Caco-2 (cell line): ENCODE results near the gene HNRNPA0. TPM values are rescaled to one million over a fixed set of nuclear protein-coding genes. Genes with fewer than 3 reads are reported as not detected.

Source experiments
- BruUV-seq: library from RNA; stranded (reverse); fragments of 400-500 nt; replicated peaks from 2 replicates; lab custom pipeline; 2021; lab: Mats Ljungman, UMichigan
- CTCF ChIA-PET: fragments of 300-600 bp; sonication (Branson Sonifier 250); formaldehyde crosslinking; loops from one replicate; lab custom pipeline; 2022; ENCODE audit warnings: antibody characterized with exemption; lab: Charles Lee
- POLR2A ChIA-PET: fragments of 300-600 bp; sonication (Branson Sonifier 250); formaldehyde crosslinking; loops from one replicate; lab custom pipeline; 2022; ENCODE audit warnings: antibody characterized with exemption; lab: Charles Lee
- DNase-seq, 2 experiments: peaks; one replicate each; pipeline versions ENCODE4 v3.0.0 to v3.0.0-alpha.2; 2020 to 2022
- H3K27me3 ChIP-seq: replicated peaks from 2 replicates; pipeline ENCODE4 v1.6.0; 2011; ENCODE audit warnings: low read length; ENCODE audit not compliant: control insufficient read depth, insufficient read depth
- H3K36me3 ChIP-seq: 2 replicates; pipeline ENCODE4 v1.5.1; 2011; ENCODE audit warnings: low read length; ENCODE audit not compliant: control insufficient read depth, insufficient read depth
- H3K4me1 ChIP-seq: fragments of 250-450 bp; sonication (Bioruptor Pico); 2 replicates; pipeline ENCODE4 v1.5.1; 2020; ENCODE audit warnings: mild to moderate bottlenecking
- H3K4me3 ChIP-seq: 2 replicates; pipeline ENCODE4 v1.5.1; 2011; ENCODE audit warnings: low read depth, mild to moderate bottlenecking, control low read depth, low read length
- H3K9me3 ChIP-seq: fragments of 250-450 bp; sonication (Bioruptor Pico); 2 replicates; pipeline ENCODE4 v1.5.1; 2020; ENCODE audit warnings: mild to moderate bottlenecking, moderate library complexity
- H3K27ac Mint-ChIP-seq: one replicate; pipeline ENCODE4 v1.8.0; 2022; ENCODE audit warnings: mixed read lengths; ENCODE audit not compliant: unreplicated experiment
- H3K27me3 Mint-ChIP-seq: one replicate; pipeline ENCODE4 v1.8.0; 2022; ENCODE audit warnings: mixed read lengths; ENCODE audit not compliant: insufficient read depth, unreplicated experiment
- H3K36me3 Mint-ChIP-seq: one replicate; pipeline ENCODE4 v1.8.0; 2022; ENCODE audit warnings: mild to moderate bottlenecking, mixed read lengths; ENCODE audit not compliant: insufficient read depth, unreplicated experiment
- H3K4me1 Mint-ChIP-seq: one replicate; pipeline ENCODE4 v1.8.0; 2022; ENCODE audit warnings: low read depth, mixed read lengths; ENCODE audit not compliant: unreplicated experiment
- H3K4me3 Mint-ChIP-seq: one replicate; pipeline ENCODE4 v1.8.0; 2022; ENCODE audit warnings: mild to moderate bottlenecking, moderate library complexity, mixed read lengths; ENCODE audit not compliant: unreplicated experiment
- H3K9me3 Mint-ChIP-seq: one replicate; pipeline ENCODE4 v1.8.0; 2022; ENCODE audit warnings: mixed read lengths; ENCODE audit not compliant: unreplicated experiment
- CTCF ChIP-seq, 2 experiments: fragments of 200-600 bp in 1 of 2; IDR thresholded peaks; 1 replicate in 1 of 2; 2 replicates in 1 of 2; pipeline versions ENCODE4 v1.5.1 to v1.8.0; 2011 to 2022; ENCODE audit warnings: antibody characterized with exemption in 1 of 2, control low read depth in 1 of 2, inconsistent platforms in 1 of 2, low read depth in 1 of 2, low read length in 1 of 2, mild to moderate bottlenecking in 1 of 2, moderate library complexity in 1 of 2; ENCODE audit not compliant: insufficient read depth in 1 of 2, severe bottlenecking in 1 of 2, unreplicated experiment in 1 of 2
- intact Hi-C: fragments of 100-400 bp; cut with micrococcal nuclease; formaldehyde crosslinking; loops from one replicate; pipeline ENCODE4 v1.10.0; 2022; ENCODE audit not compliant: unreplicated experiment
- total RNA-seq: library from RNA; stranded (reverse); gene quantifications from 2 replicates; pipeline ENCODE4 v1.2.3, GENCODE V29; 2022

The HNRNPA0 gene
- total RNA-seq, 1 experiment from 2014 or later = 42.5 TPM

- peak; percentile 39 to 44 for DNase-seq
- H3K36me3 Mint-ChIP-seq = peaks cover 53% of the 10 kb centered on the region
- POLR2A ChIA-PET = interaction anchor here (0.5 to 0.7 kb wide), 2 partner anchors 17 to 1651 kb away, joined by 3 read pairs; partner anchors contain the start of genes KLHL3 and SPATA24
Measured at GRCh38 chr5:137752905-137753690, 1.1 kb downstream of the HNRNPA0 start.

GRCh38 chr5:137751869-137752491 lies 2.2 kb downstream of the HNRNPA0 start:
- Mint-ChIP-seq H3K4me1 (no peaks in the 10 kb centered on the region), H3K36me3 (peaks cover 53% of the 10 kb centered on the region), H3K4me3 (peak overlapping the region; percentile 97), H3K27me3 (no peaks in the 10 kb centered on the region), H3K9me3 (no peaks in the 10 kb centered on the region), H3K27ac (peak overlapping the region; percentile 34)
- intact Hi-C loops = loop anchor here (1.0 kb wide), 1 partner anchor 70 kb away; no protein-coding TSS in a partner anchor
- ChIA-PET POLR2A (interaction anchor here (0.7 kb wide), 4 partner anchors 71 to 122 kb away, joined by 5 to 10 read pairs (median 6); no protein-coding TSS in a partner anchor), CTCF (interaction anchor here (0.6 to 1.5 kb wide), 9 partner anchors 10 to 127 kb away, joined by 3 to 18 read pairs (median 4); no protein-coding TSS in a partner anchor)
- BruUV-seq = no TSS peak
- Histone ChIP-seq H3K27me3 (no peaks in the 10 kb centered on the region), H3K4me1 (peaks cover 20% of the 10 kb centered on the region), H3K4me3 (peak overlapping the region; percentile 91), H3K36me3 (0 out of 2 replicates have a peak, but pooled peaks cover 1% of the 10 kb centered on the region), H3K9me3 (no peaks in the 10 kb centered on the region)
- TF ChIP-seq CTCF (IDR thresholded peaks at IDR 0.05; ENCODE audit: insufficient read depth in 1 of 2, low read depth in 1 of 2, low read length in 1 of 2, severe bottlenecking in 1 of 2, unreplicated experiment in 1 of 2) = peak; percentile 79 to 82
- peak; percentile 52 to 56 for DNase-seq

More at GRCh38 chr5:137752905-137753690, 1.1 kb downstream of the HNRNPA0 start:
- peaks cover 20% of the 10 kb centered on the region for H3K4me1 ChIP-seq
- Mint-ChIP-seq H3K27me3 (no peaks in the 10 kb centered on the region), H3K4me1 (no peaks in the 10 kb centered on the region), H3K4me3 (peak overlapping the region; percentile 97), H3K27ac (peak overlapping the region; percentile 100), H3K9me3 (no peaks in the 10 kb centered on the region)
- no peaks in the 10 kb centered on the region for H3K9me3 ChIP-seq
- no peak for TF ChIP-seq CTCF (IDR thresholded peaks at IDR 0.05; ENCODE audit: insufficient read depth in 1 of 2, low read depth in 1 of 2, low read length in 1 of 2, severe bottlenecking in 1 of 2, unreplicated experiment in 1 of 2)
- H3K36me3 ChIP-seq = 0 out of 2 replicates have a peak, but pooled peaks cover 1% of the 10 kb centered on the region
- H3K4me3 ChIP-seq = peak overlapping the region; percentile 91
- BruUV-seq = TSS peak; percentile 16
- CTCF ChIA-PET = interaction anchor here (0.9 to 1.5 kb wide), 3 partner anchors 11 to 93 kb away, joined by 3 to 13 read pairs (median 5); no protein-coding TSS in a partner anchor
- intact Hi-C loops = loop anchor here (1.0 kb wide), 1 partner anchor 69 kb away; no protein-coding TSS in a partner anchor
- no peaks in the 10 kb centered on the region for H3K27me3 ChIP-seq

- no peak for TF ChIP-seq CTCF (IDR thresholded peaks at IDR 0.05; ENCODE audit: insufficient read depth in 1 of 2, low read depth in 1 of 2, low read length in 1 of 2, severe bottlenecking in 1 of 2, unreplicated experiment in 1 of 2)
- CTCF ChIA-PET = interaction anchor here (0.6 to 1.5 kb wide), 2 partner anchors 9 to 575 kb away, joined by 3 to 18 read pairs; no protein-coding TSS in a partner anchor
- no peak overlapping the region for H3K27ac Mint-ChIP-seq
Measured at GRCh38 chr5:137750436-137750835, 3.7 kb downstream of the HNRNPA0 start.

More at GRCh38 chr5:137750436-137750835, 3.7 kb downstream of the HNRNPA0 start:
- Mint-ChIP-seq H3K4me1 (no peaks in the 10 kb centered on the region), H3K4me3 (no peak overlapping the region), H3K9me3 (no peaks in the 10 kb centered on the region), H3K27me3 (no peaks in the 10 kb centered on the region), H3K36me3 (peaks cover 53% of the 10 kb centered on the region)
- intact Hi-C loops = no loop called here
- no peak for DNase-seq
- H3K4me3 ChIP-seq = no peak overlapping the region
- no TSS peak for BruUV-seq
- 0 out of 2 replicates have a peak, but pooled peaks cover 1% of the 10 kb centered on the region for H3K36me3 ChIP-seq
- H3K9me3 ChIP-seq = no peaks in the 10 kb centered on the region
- POLR2A ChIA-PET = no interaction called here
- no peaks in the 10 kb centered on the region for H3K27me3 ChIP-seq
- peaks cover 20% of the 10 kb centered on the region for H3K4me1 ChIP-seq
